Stimulated activated CD8-positive, alpha-beta memory T cell treated with anti-CD3 and anti-CD28 coated beads, Interleukin-4, amount 100 ng/mL, for 1 hour (primary cell): ENCODE measurements around the gene PPP2R5C.
A peak's percentile ranks its signal among the peaks of the same experiment; 100 is the strongest.
"Not testable (repeated sequence)": the region's sequence is repeated elsewhere in the genome, so short reads cannot be mapped to it uniquely, and the experiment has no call there.

Experiments
- DNase-seq, 2 donors: peaks; one replicate each; pipeline ENCODE4 v3.0.0-alpha.2; 2020; ENCODE audit warnings: low read depth in 2 of 2, low spot score in 1 of 2

The PPP2R5C gene

GRCh38 chr14:101780887-101781239, 19.4 kb downstream of the PPP2R5C start:
- no peak for DNase-seq

DNA sequence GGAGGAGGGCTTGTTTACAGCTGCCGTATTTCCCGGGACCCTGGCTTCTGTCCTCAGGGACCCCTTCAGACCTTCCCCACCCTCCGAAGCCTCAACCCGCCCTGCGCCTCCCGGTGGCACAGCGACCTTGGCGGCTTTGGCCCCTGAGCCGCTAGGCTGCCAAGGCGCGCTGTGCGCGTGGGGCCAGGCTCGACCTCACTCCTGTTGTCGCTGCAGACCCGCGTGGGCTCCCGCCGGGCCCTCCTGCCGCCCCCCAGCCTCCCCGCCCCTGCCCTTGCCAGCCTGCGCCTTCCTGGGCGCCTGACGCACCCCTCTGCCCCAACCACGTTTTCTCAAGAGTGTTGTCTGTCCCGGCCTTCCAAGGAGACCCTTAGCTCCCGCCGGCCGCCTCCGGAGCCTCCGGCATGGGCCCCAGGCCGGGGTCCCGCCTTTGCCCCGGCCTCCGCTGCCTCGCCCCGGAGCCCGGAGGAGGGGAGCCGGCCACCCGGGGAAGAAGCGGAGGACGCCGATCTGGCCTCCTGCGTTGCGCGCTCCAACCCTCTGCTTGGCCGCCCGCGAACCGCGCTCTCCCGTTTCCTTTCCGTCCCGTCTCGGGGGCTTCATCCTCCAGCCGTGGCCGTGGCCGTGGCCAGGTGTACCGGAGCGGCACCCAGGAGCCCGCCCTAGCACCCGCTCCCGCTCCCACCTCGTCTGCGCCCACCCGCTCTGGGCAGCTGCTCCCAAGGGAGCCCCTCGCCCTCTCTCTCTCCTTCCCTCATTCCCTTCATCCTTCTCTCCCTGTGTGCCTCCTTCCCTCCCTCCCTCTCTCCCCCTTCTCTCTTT, 19.9 kb downstream of the PPP2R5C start:
- DNase-seq: no peak

- no peak for DNase-seq
Measured at GRCh38 chr14:101783260-101784016, 21.9 kb downstream of the PPP2R5C start.

DNA sequence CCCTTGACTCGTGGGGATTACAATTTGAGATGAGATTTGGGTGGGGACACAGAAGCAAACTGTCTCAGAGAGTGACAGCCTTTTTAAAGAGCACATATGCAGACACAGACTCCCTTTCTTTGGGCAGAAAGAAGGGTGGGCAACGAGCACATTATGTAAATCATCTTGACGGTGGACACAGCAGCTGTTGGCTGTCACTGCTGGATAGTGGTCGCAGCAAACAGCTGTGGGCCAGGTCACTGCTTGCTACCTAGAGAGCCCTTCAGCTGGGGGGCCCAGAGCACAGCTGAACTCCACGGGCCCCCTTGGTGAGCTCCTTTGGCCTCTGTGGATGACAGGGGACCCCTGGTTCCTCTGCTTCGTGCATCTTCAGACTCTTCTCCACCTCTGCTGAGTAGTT, 23.1 kb downstream of the PPP2R5C start:
- DNase-seq: no peak

DNA sequence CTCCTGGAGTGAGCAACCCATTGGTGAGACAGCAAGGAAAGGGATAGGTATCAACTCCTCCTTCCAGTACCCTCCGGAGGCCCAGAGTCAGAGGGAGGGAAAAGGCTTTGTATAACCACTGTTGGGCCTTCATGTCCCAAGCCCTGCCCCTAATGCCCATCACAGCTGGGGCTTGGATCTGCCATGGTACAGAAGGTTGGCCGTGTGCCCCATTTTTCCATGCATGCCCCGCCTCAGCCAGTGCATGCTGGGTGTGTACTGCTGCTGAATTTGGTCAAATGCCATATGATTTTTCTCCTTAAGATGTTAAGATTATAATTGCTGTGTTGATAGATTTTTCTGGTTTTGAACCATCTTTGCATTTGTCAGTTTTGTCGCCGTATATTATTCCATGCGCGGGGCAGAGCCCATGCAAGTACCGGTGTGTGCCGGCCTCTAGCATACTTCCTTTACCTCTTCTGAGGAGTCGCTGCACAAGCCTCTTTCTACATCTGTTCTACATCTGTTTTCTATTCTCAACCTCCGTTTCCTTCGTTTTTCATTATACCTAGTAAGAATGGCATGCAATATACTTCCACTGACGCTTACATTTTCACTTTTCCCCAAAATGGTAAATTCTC, 26.6 kb downstream of the PPP2R5C start:
- DNase-seq: no peak

- DNase-seq: no peak
Measured at GRCh38 chr14:101789222-101789621, 27.7 kb downstream of the PPP2R5C start.

GRCh38 chr14:101790232-101790631, 28.7 kb downstream of the PPP2R5C start:
- no peak for DNase-seq

DNA sequence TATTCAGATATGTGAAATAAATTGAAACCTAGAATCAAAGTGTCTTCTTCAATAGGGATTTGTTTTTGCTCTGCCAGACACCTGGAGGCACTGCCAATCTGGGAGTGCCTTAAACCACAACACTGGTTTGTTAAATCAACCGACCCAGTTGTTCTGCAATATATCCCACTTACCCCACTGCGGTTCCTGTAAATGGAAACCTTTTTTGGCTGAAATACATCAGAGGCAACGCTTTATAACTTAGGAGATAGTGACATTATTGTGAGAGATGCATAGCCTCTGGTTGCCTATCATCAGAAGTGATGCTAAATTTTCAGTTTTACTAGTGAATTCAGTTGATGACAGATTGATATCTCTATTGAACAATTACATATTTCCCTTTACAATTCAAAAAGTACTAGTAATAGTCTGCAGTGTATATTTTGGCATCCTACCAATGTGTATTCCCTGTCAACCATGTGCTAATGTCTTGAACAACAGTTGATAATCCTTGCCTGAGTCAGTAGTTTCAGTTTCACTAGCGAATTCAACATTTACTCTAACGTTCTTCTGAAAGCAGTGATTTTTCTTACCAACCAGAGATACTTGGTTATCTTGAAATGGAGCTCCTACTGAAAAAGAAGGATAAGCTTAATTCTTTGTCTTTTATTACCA, 30.5 kb downstream of the PPP2R5C start:
- no peak for DNase-seq

- no peak for DNase-seq
Measured at GRCh38 chr14:101796016-101796415, 34.5 kb downstream of the PPP2R5C start.

GRCh38 chr14:101796479-101796878, 35.0 kb downstream of the PPP2R5C start:
- no peak for DNase-seq

DNA sequence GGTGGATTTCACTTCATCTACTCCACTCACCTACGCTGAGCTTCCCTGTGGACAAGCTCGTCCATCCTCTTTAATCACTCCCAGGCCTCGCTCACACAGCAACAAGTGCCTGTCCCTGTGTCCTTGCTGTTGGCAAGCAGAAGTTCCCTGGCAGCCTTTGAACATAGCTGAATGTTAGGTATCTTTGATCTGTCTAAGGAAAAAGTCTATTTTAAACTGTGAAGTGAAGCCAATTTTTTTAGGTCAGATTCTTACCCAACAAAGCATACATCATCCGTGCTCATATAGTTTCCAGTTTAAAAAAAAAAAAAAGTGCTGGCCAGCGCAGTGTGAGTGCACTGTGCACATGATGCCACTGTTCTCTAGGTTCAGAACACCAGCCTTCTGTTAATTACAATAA, 36.3 kb downstream of the PPP2R5C start:
- DNase-seq: no peak

- not testable (repeated sequence) for DNase-seq
Measured at GRCh38 chr14:101804373-101804772, 42.9 kb downstream of the PPP2R5C start.

DNA sequence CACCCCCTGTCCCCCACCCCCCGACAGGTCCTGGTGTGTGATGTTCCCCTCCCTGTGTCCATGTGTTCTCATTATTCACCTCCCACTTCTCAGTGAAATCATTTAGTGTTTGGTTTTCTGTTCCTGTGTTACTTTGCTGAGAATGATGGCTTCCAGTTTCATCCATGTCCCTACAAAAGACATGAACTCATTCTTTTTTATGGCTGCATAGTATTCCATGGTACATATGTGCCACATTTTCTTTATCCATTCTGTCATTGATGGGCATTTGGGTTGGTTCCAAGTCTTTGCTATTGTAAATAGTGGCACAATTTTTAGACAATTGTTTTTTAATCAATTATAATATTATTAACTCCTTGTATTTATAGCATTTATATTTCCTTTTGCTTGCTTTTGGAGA, 44.7 kb downstream of the PPP2R5C start:
- not testable (repeated sequence) for DNase-seq

- no peak for DNase-seq
Measured at GRCh38 chr14:101808020-101808641, 46.6 kb downstream of the PPP2R5C start.

DNA sequence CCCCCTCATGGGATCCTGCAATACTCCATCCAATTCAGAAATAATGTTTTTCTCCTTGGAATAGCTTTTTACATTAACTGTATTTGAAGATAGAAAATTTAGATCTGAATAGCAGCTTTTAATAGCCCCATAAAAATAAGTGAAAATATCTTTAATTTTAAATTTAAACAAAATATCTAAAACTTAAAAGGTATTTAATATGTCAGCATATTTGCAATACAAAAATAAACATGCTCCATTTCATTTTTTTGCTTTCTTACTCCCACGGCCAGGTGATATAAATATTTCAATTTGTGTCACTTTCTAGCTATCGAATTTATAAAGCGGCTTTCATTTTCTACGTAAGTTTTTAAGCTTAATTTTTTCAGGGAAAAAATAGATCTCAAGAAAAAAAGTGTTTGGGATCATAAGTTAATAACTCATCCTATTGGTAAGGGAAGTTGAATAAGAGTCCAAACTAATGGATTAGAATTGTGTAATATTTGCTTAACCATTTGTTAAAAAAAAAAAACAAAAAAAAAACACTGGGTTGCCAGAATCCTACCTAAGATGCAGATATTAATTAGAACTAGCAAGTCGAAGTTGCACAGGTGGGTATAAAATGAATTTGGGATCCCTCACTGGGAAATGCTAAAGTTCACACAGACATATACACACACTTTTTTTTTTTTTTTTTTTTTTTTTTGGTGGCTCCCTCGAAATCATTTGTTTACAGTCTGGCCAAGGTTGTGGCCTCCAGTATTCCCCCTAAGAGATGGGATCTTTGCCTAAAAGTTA, 47.6 kb downstream of the PPP2R5C start:
- no peak for DNase-seq

- DNase-seq: peak in 1 of 2 donors; percentile 67
Measured at GRCh38 chr14:101809671-101810514, 48.4 kb downstream of the PPP2R5C start.

- no peak for DNase-seq
Measured at GRCh38 chr14:101810897-101811621, 49.5 kb downstream of the PPP2R5C start.

- DNase-seq: no peak
Measured at GRCh38 chr14:101812071-101812470, 50.6 kb downstream of the PPP2R5C start.
